HUES48 (cell line): ENCODE results near the gene OFD1.

Experiments used
- H3K27ac ChIP-seq: one replicate; pipeline ENCODE4 v1.7.0; 2013; ENCODE audit warnings: low read depth, low read length, inconsistent platforms
- H3K27me3 ChIP-seq: 2 replicates; pipeline ENCODE4 v1.6.1; 2013; ENCODE audit warnings: mild to moderate bottlenecking, low read length; ENCODE audit not compliant: control insufficient read depth, insufficient read depth
- H3K36me3 ChIP-seq: 2 replicates; pipeline ENCODE4 v1.6.1; 2013; ENCODE audit warnings: low read length; ENCODE audit not compliant: control insufficient read depth, insufficient read depth
- H3K4me1 ChIP-seq: 2 replicates; pipeline ENCODE4 v1.6.1; 2013; ENCODE audit warnings: mild to moderate bottlenecking, low read length; ENCODE audit not compliant: control insufficient read depth, insufficient read depth
- H3K4me3 ChIP-seq: 2 replicates; pipeline ENCODE4 v1.5.1; 2013; ENCODE audit warnings: mild to moderate bottlenecking, low read depth, low read length
- H3K9ac ChIP-seq: 2 replicates; pipeline ENCODE4 v1.6.1; 2013; ENCODE audit warnings: mild to moderate bottlenecking, low read depth, low read length, moderate library complexity
- H3K9me3 ChIP-seq: 2 replicates; pipeline ENCODE4 v1.6.1; 2013; ENCODE audit warnings: low read length; ENCODE audit not compliant: control insufficient read depth, insufficient read depth

Gene OFD1

GRCh38 chrX:13734278-13735172, at the start of gene OFD1, which contains the start of gene TRAPPC2:
TSS of gene OFD1 (plus strand) at chrX:13734748. CDS start at chrX:13735072, 324 bp downstream.
TSS of gene TRAPPC2 (minus strand) at chrX:13734620. CDS start at chrX:13719963, 14,657 bp downstream.
- H3K36me3 ChIP-seq: peaks cover 38% of the 10 kb centered on the region
- peak within 1 kb of the TSS; percentile 87 for H3K4me3 ChIP-seq
- H3K9me3 ChIP-seq: no peaks in the 10 kb centered on the region
- peaks cover 15% of the 10 kb centered on the region for H3K4me1 ChIP-seq
- no peaks in the 10 kb centered on the region for H3K27me3 ChIP-seq
- peak within 1 kb of the TSS; percentile 95 for H3K27ac ChIP-seq
- peak within 1 kb of the TSS; percentile 92 for H3K9ac ChIP-seq

- Histone ChIP-seq H3K36me3 (no peaks in the 10 kb centered on the region), H3K4me1 (peaks cover 9% of the 10 kb centered on the region), H3K4me3 (no peak overlapping the region)
Observed at GRCh38 chrX:13685126-13685763, 49.3 kb upstream of the OFD1 start.

GRCh38 chrX:13687203-13687602, 47.3 kb upstream of the OFD1 start:
- Histone ChIP-seq H3K27me3 (peaks cover 19% of the 10 kb centered on the region), H3K36me3 (no peaks in the 10 kb centered on the region), H3K4me3 (no peak overlapping the region), H3K9me3 (no peaks in the 10 kb centered on the region), H3K4me1 (peaks cover 16% of the 10 kb centered on the region), H3K9ac (no peak overlapping the region), H3K27ac (no peak overlapping the region)

More at GRCh38 chrX:13685126-13685763, 49.3 kb upstream of the OFD1 start:
- Histone ChIP-seq H3K9me3 (no peaks in the 10 kb centered on the region), H3K27me3 (peaks cover 19% of the 10 kb centered on the region), H3K27ac (no peak overlapping the region), H3K9ac (no peak overlapping the region)

GRCh38 chrX:13688384-13688957, 46.1 kb upstream of the OFD1 start:
- Histone ChIP-seq H3K27ac (no peak overlapping the region), H3K36me3 (no peaks in the 10 kb centered on the region), H3K9ac (0 out of 2 replicates have a peak overlapping the region, but pooled peaks have one; percentile 22), H3K4me1 (peaks cover 28% of the 10 kb centered on the region), H3K27me3 (peaks cover 19% of the 10 kb centered on the region), H3K9me3 (no peaks in the 10 kb centered on the region), H3K4me3 (peak overlapping the region; percentile 94)

GRCh38 chrX:13688958-13689740, 45.4 kb upstream of the OFD1 start, which contains the start of gene RAB9A:
TSS of gene RAB9A (plus strand) at chrX:13689128. CDS start at chrX:13708747, 19,619 bp downstream.
- Histone ChIP-seq H3K36me3 (no peaks in the 10 kb centered on the region), H3K27ac (peak within 1 kb of the TSS; percentile 85), H3K27me3 (peaks cover 19% of the 10 kb centered on the region), H3K4me1 (peaks cover 35% of the 10 kb centered on the region), H3K9ac (peak within 1 kb of the TSS; percentile 81), H3K4me3 (peak within 1 kb of the TSS; percentile 94), H3K9me3 (no peaks in the 10 kb centered on the region)

GRCh38 chrX:13689741-13690211, 44.8 kb upstream of the OFD1 start:
- H3K9ac ChIP-seq: peak overlapping the region; percentile 81
- peaks cover 19% of the 10 kb centered on the region for H3K27me3 ChIP-seq
- peaks cover 42% of the 10 kb centered on the region for H3K4me1 ChIP-seq
- peak overlapping the region; percentile 94 for H3K4me3 ChIP-seq
- no peaks in the 10 kb centered on the region for H3K9me3 ChIP-seq
- H3K27ac ChIP-seq: peak overlapping the region; percentile 85
- H3K36me3 ChIP-seq: no peaks in the 10 kb centered on the region

GRCh38 chrX:13690836-13691235, 43.7 kb upstream of the OFD1 start:
- Histone ChIP-seq H3K9ac (no peak overlapping the region), H3K4me3 (peak overlapping the region; percentile 94), H3K4me1 (peaks cover 45% of the 10 kb centered on the region)

GRCh38 chrX:13691841-13692371, 42.6 kb upstream of the OFD1 start:
- Histone ChIP-seq H3K27me3 (peaks cover 15% of the 10 kb centered on the region), H3K9ac (no peak overlapping the region), H3K9me3 (no peaks in the 10 kb centered on the region), H3K27ac (no peak overlapping the region), H3K4me1 (peaks cover 45% of the 10 kb centered on the region), H3K36me3 (no peaks in the 10 kb centered on the region), H3K4me3 (no peak overlapping the region)

More at GRCh38 chrX:13690836-13691235, 43.7 kb upstream of the OFD1 start:
- Histone ChIP-seq H3K36me3 (no peaks in the 10 kb centered on the region), H3K27me3 (peaks cover 15% of the 10 kb centered on the region), H3K27ac (no peak overlapping the region), H3K9me3 (no peaks in the 10 kb centered on the region)

- Histone ChIP-seq H3K27me3 (peaks cover 9% of the 10 kb centered on the region), H3K4me3 (peak overlapping the region; percentile 12; the same call in 1 of the 2 replicates), H3K4me1 (peaks cover 50% of the 10 kb centered on the region), H3K27ac (peak overlapping the region; percentile 2), H3K36me3 (peaks cover 5% of the 10 kb centered on the region; the same call in 1 of the 2 replicates), H3K9ac (no peak overlapping the region), H3K9me3 (no peaks in the 10 kb centered on the region)
Observed at GRCh38 chrX:13692771-13693231, 41.7 kb upstream of the OFD1 start.
